AG04450 (cell line): ENCODE data around the gene GATD1. TPM values are rescaled to one million over a fixed set of nuclear protein-coding genes. Genes with fewer than 3 reads are reported as not detected.

ENCODE experiments used
- CTCF ChIA-PET: fragments of 300-600, 350-600 bp; formaldehyde crosslinking; extraction: SDS; loops from one replicate; lab custom pipeline; 2022; ENCODE audit warnings: antibody characterized with exemption, inconsistent platforms; lab: Charles Lee
- POLR2A ChIA-PET: fragments of 350-600 bp; formaldehyde crosslinking; extraction: SDS; loops from one replicate; lab custom pipeline; 2021; ENCODE audit warnings: antibody characterized with exemption, inconsistent platforms; lab: Yijun Ruan, JAX
- DNase-seq: peaks from one replicate; pipeline ENCODE4 v3.0.0-alpha.2; 2011; ENCODE audit warnings: low read depth, low spot score
- H3K27ac ChIP-seq: one replicate; pipeline ENCODE4 v1.5.1; 2012; ENCODE audit warnings: low read depth, low read length, control low read depth
- H3K27me3 ChIP-seq: one replicate; pipeline ENCODE4 v1.6.0; 2012; ENCODE audit warnings: low read length; ENCODE audit not compliant: control insufficient read depth, insufficient read depth
- H3K4me3 ChIP-seq: 2 replicates; pipeline ENCODE4 v1.5.1; 2011; ENCODE audit warnings: mild to moderate bottlenecking, low read depth, low read length, control low read depth
- H3K9me3 ChIP-seq: 2 replicates; pipeline ENCODE4 v1.5.1; 2012; ENCODE audit warnings: low read length; ENCODE audit not compliant: control insufficient read depth, insufficient read depth
- CTCF ChIP-seq: IDR thresholded peaks from 2 replicates; pipeline ENCODE4 v1.5.1; 2011; ENCODE audit warnings: low read depth, low read length, control low read depth, inconsistent platforms
- polyA plus RNA-seq: library from polyadenylated mRNA; depleted of rRNA; stranded (reverse); fragments of >200 nt; gene quantifications from 2 replicates; pipeline ENCODE4 v1.2.3, GENCODE V29; 2011

Gene GATD1
- polyA plus RNA-seq, 1 experiment, result 15.0 TPM

DNA sequence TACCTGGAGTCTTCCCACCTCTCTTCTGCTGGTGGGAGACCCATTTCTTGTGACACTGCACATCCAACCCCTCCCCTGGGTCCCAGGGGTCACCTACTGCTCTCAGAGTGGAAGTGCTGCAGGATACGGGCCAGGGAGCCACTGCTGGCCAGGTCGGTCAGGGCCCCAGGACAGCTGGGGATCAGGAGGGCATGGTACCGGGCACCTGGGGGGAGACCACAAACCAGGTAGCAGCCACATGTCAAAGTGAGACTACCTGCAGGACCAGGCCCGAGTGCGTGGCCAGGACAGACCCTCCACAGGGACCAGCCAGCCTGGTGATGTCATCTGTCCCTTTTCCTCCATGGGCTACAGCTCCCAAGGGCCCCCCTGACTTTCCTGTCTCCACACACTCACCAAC lies 3.9 kb downstream of the GATD1 start:
- ChIA-PET POLR2A (no interaction called here), CTCF (interaction anchor here (1.0 kb wide), 1 partner anchor 10 kb away, joined by 3 read pairs; no protein-coding TSS in a partner anchor)
- no peak overlapping the region for H3K27ac ChIP-seq
- H3K9me3 ChIP-seq, result no peaks in the 10 kb centered on the region; the same call in 1 of the 2 replicates
- no peak overlapping the region for H3K4me3 ChIP-seq
- no peak for DNase-seq
- H3K27me3 ChIP-seq, result no peaks in the 10 kb centered on the region
- no peak for TF ChIP-seq CTCF

DNA sequence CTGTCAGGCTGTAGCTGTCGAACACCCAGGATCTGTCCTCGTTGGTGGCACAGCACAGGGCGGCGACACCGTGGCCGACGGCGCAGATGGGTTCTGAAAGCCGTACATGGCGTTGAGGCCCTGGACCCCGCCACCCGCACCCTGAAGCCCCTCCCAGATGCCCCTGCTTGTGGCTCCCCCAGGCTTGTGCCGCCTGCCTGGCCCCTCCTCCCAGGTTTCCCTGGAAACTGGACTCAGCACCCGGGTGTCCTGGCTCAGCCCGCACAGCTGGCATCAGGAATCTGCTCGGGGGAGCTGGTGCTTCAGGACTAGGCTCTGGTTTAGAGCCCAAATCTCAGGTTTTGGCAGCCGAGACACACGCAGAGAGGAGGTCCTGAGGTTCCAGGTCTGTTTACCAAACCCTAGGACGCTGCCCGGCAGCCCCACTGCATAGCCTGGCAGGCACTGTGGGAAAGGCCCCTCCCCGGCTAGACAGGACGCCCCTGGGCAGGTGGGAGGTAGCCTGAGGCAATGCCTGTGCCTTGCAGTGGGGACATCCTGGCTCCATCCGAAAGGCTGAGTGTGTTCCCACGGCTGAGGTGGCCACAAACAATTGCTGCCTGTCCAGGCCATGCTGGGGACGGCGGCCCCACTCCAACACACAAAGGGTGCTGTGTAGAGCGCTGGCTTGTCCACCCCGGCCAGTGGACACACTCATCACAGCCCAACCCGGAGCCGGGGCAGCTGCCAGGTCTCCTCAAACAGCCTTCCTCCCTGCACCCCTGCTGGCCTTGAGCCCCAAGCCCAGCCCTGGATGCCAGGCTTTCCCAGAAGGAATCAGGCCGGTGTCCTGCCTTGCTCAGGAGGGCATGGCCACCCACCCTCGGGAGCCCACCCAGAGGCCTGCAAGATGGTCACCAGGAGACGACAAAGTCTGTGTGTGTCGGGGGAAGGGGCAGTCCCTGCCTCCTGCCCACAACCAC lies 4.6 kb downstream of the GATD1 start:
- no peak overlapping the region for H3K4me3 ChIP-seq
- ChIA-PET POLR2A (no interaction called here), CTCF (no interaction called here)
- DNase-seq, result no peak
- H3K27ac ChIP-seq, result no peak overlapping the region
- no peak for TF ChIP-seq CTCF
- H3K9me3 ChIP-seq, result no peaks in the 10 kb centered on the region; the same call in 1 of the 2 replicates
- no peaks in the 10 kb centered on the region for H3K27me3 ChIP-seq

DNA sequence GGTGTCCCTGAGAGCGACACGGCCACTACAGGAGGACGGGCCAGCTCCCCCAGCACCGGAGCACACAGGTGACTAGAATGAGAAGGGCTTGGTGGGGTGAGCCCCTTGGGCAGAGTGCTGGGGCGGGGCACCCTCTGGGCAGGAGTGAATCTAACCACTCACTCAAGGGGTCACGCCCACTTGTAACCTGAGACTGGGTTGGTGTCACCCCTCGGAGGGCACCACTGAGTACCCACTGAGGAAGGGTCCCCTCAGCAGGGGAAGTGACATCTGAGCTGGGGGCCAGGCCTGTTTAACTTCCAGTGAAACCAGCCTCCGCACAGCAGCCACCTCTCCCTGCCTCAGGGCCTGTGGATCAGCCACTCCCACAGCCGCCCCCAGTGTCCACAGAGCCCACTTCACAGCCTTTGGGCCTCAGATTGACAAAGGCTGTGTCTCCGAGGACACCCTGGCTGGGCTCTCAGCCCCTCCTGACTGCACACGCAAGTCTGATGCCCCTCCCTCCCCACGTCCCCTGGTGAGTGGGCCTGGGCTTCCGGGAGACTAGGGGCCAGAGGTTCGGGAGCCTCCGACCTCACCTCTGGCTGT lies 5.6 kb downstream of the GATD1 start:
- H3K27ac ChIP-seq, result no peak overlapping the region
- CTCF ChIA-PET, result no interaction called here

DNA sequence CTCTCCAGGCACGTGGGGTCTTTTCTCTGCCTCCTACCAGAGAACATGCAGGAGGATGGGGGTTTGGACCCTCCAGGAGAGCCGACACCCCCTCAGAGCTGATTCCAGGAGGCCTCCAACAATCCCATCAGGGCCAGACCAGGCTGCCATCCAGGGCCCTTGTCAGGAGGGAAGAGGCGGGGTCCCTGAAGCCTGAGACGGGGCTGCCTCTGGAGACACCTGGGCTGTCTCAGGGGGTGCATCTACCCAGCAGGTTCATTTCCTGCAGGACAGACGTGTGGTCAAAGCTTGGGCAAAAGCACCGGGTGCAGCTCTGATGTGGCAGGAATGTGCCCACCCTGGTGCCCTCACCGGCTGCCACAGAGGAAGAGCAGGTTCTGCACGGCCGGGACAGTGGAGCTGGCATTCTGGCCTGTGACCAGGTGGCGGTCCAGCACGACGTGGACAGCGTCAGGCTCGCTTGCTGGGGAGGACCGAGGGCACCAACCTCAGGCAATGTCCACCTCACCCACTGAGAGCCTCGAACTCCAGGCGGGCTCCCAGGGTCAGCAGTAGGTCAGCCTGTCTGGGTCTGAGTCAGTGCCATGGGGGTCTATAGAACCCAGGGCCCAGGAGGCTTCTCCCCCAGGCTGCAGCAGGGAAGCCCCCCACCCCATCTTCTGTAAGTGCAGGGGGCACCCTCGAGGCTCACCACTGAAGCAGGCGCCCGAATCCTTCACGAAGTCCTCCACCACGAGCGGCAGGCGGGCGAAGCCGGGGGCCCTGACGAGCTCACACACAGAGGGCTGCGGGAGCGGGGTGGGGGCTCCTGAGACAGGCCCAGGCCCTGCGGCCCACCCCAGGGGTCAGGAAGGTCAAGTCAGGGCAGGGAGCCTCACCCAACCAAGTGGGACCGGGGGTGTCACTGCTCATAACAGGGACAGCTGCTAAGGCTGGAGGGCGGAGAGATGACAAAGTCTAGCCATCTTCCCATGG lies 6.4 kb downstream of the GATD1 start:
- no peak for TF ChIP-seq CTCF
- CTCF ChIA-PET, result no interaction called here
- H3K9me3 ChIP-seq, result no peaks in the 10 kb centered on the region
- POLR2A ChIA-PET, result no interaction called here
- no peak overlapping the region for H3K27ac ChIP-seq
- DNase-seq, result no peak
- H3K27me3 ChIP-seq, result no peaks in the 10 kb centered on the region
- no peak overlapping the region for H3K4me3 ChIP-seq

More for the DNA sequence above, 5.6 kb downstream of the GATD1 start:
- DNase-seq, result no peak
- Histone ChIP-seq H3K9me3 (no peaks in the 10 kb centered on the region; the same call in 1 of the 2 replicates), H3K27me3 (no peaks in the 10 kb centered on the region), H3K4me3 (no peak overlapping the region)
- POLR2A ChIA-PET, result no interaction called here
- TF ChIP-seq CTCF, result no peak
